Measurements from ENCODE around the gene ST3GAL2. TPM values are rescaled to one million over a fixed set of nuclear protein-coding genes. Genes with fewer than 3 reads are reported as not detected.

Gene ST3GAL2
- polyA plus RNA-seq, 2 of the 4 experiments (the other 2 are of a cell fraction), result 11.1 to 16.3 TPM

- FAIRE-seq, result no peak
- Histone ChIP-seq H3K4me3 (no peak overlapping the region), H3K4me2 (no peak overlapping the region), H3K4me1 (peaks cover 17% of the 10 kb centered on the region), H3K27ac (no peak overlapping the region), H3K9me3 (no peaks in the 10 kb centered on the region)
- ChIA-PET POLR2A (no interaction called here), CTCF (interaction anchor here (1.2 to 2.2 kb wide), 2 partner anchors 9 to 98 kb away, joined by 3 to 5 read pairs; no protein-coding TSS in a partner anchor)
- TF ChIP-seq POLR2A (IDR thresholded peaks at IDR 0.05; ENCODE audit: low read length) (no peak), HOXB13 (CRISPR knock-in tag; IDR thresholded peaks at IDR 0.05; ENCODE audit: low read depth) (no peak), JUNB (IDR thresholded peaks at IDR 0.05) (no peak), HEYL (CRISPR knock-in tag; IDR thresholded peaks at IDR 0.05) (no peak), KDM5A (IDR thresholded peaks at IDR 0.05) (no peak), E2F6 (IDR thresholded peaks at IDR 0.05; ENCODE audit: borderline replicate concordance, low read depth) (no peak), ESRRA (IDR thresholded peaks at IDR 0.05; ENCODE audit: borderline replicate concordance, low read length) (no peak), TP53 (CRISPR knock-in tag; IDR thresholded peaks at IDR 0.05) (no peak), FOSL2 (IDR thresholded peaks at IDR 0.05) (no peak), FOSL2 (CRISPR knock-in tag; IDR thresholded peaks at IDR 0.05) (no peak), SMC3 (IDR thresholded peaks at IDR 0.05) (no peak), USF2 (IDR thresholded peaks at IDR 0.05) (no peak), EHF (CRISPR knock-in tag; IDR thresholded peaks at IDR 0.05) (no peak), NFE2L2 (conservative IDR thresholded peaks at IDR 0.05; ENCODE audit: low read length) (no peak)
- no peak for DNase-seq (ENCODE audit: low read depth in 1 of 2, low spot score in 1 of 2)
- no peak for ATAC-seq
- WGBS (ENCODE audit: missing lambda C conversion rate), result 82% methylated on average over 7 of the region's 10 CpGs
Measured at GRCh38 chr16:70478912-70479341, 40.0 kb upstream of the ST3GAL2 start.

- FAIRE-seq (no peak), ATAC-seq (no peak), DNase-seq (ENCODE audit: low read depth in 1 of 2, low spot score in 1 of 2) (no peak)
- H3K9me3 ChIP-seq, result no peaks in the 10 kb centered on the region
- CTCF ChIA-PET, result interaction anchor here (0.9 to 1.2 kb wide), 3 partner anchors 10 to 124 kb away, joined by 3 to 6 read pairs (median 3); no protein-coding TSS in a partner anchor
- H3K4me3 ChIP-seq, result no peak overlapping the region
- H3K27ac ChIP-seq, result no peak overlapping the region
- peaks cover 17% of the 10 kb centered on the region for H3K4me1 ChIP-seq
- WGBS (ENCODE audit: missing lambda C conversion rate), result 79% methylated on average over 6 of the region's 8 CpGs
- no peak overlapping the region for H3K4me2 ChIP-seq
- no peak for TF ChIP-seq MAX (IDR thresholded peaks at IDR 0.05)
- no peak for TF ChIP-seq CHD4 (IDR thresholded peaks at IDR 0.05; ENCODE audit: borderline replicate concordance)
- TF ChIP-seq E2F6 (IDR thresholded peaks at IDR 0.05; ENCODE audit: borderline replicate concordance, low read depth), result no peak
- TF ChIP-seq ATOH8 (CRISPR knock-in tag; IDR thresholded peaks at IDR 0.05; ENCODE audit: low read depth), result no peak
- TF ChIP-seq BHLHE40 (IDR thresholded peaks at IDR 0.05; ENCODE audit: low read depth, low read length), result no peak
- TF ChIP-seq CTCF (IDR thresholded peaks at IDR 0.05), result no peak
- TF ChIP-seq ZFP36 (IDR thresholded peaks at IDR 0.05; ENCODE audit: borderline replicate concordance, partially characterized antibody), result no peak
- no peak for TF ChIP-seq PHF8 (IDR thresholded peaks at IDR 0.05; ENCODE audit: borderline replicate concordance, low read depth)
- no peak for TF ChIP-seq POLR2A (IDR thresholded peaks at IDR 0.05; ENCODE audit: low read length)
- no peak for TF ChIP-seq HDAC2 (IDR thresholded peaks at IDR 0.05)
- TF ChIP-seq NFE2L2 (conservative IDR thresholded peaks at IDR 0.05; ENCODE audit: low read length), result no peak
- no peak for TF ChIP-seq TP53 (CRISPR knock-in tag; IDR thresholded peaks at IDR 0.05)
- no peak for TF ChIP-seq MAFK (IDR thresholded peaks at IDR 0.05; ENCODE audit: partially characterized antibody)
- TF ChIP-seq CBX2 (IDR thresholded peaks at IDR 0.05; ENCODE audit: borderline replicate concordance, low read depth), result no peak
- TF ChIP-seq NPAS2 (CRISPR knock-in tag; IDR thresholded peaks at IDR 0.05; ENCODE audit: borderline replicate concordance), result no peak
- no peak for TF ChIP-seq ELK1 (IDR thresholded peaks at IDR 0.05; ENCODE audit: low read depth, low read length)
- TF ChIP-seq SREBF2 (IDR thresholded peaks at IDR 0.05), result no peak
- POLR2A ChIA-PET, result interaction anchor here (0.6 kb wide), 1 partner anchor 97 kb away, joined by 3 read pairs; no protein-coding TSS in a partner anchor
Measured at GRCh38 chr16:70478169-70478568, 39.3 kb upstream of the ST3GAL2 start.
